Measurements from ENCODE around the gene PDE4D.

The PDE4D gene

GRCh38 chr5:59351076-59351794 is 542.3 kb downstream of the PDE4D start:
- DNase-seq = no peak

DNA sequence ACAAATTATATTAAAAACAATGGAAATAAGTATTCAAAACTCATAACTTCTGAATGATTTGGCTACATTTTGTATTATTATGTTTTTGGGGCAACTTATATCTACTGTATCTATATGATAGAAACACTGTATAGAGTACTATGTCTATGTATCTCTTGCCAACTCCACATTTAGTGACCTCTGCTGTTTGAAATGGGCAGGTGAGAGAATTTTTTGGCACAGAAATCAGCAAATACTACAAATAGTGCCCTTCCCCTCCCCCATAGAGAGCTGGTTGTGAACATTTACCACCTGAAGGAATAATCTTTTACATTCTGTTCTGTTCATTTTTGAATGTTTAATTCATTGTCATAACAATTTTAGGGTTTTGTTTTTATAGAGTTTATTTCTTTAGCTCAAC is 545.3 kb downstream of the PDE4D start:
- DNase-seq = no peak

DNA sequence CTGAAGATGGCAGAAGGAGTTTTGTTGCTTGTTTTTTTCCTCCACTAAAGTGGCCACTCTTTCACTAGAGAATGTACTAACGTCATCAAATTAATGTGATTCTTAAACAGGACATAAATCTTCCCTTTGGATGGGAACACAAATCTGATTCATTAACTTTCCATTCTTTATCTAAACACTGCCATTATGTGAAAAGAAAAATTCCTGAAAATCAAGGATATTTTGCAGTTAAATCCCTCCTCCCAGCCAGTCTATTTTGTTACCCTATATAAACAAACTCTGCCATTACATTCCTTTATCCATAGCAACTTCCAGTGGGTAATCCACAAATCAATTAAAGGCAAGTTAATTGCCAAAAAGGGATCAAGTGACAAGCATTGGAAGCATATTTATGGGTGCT is 546.5 kb downstream of the PDE4D start:
- no peak for DNase-seq

- no peak for DNase-seq
These were observed 547.0 kb downstream of the PDE4D start for GRCh38 chr5:59346514-59346913.

DNA sequence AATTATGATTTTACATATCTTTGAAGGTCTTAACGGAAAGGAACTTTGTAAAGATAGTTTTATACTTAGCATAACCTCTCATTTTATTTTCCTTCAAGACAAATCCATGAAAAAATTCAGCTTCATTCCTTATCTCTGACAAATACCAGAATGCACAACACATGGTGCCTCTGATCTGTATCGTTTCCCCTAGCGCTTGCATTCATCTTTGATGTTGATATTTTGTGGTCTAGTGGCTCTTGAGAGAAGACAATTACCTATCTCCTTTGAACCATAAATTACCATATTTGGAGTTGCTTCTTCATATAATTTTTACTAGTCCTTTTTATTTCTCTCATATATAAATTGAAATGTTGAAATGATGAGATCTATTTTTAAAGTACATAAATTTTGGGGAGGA is 551.3 kb downstream of the PDE4D start:
- no peak for DNase-seq

DNA sequence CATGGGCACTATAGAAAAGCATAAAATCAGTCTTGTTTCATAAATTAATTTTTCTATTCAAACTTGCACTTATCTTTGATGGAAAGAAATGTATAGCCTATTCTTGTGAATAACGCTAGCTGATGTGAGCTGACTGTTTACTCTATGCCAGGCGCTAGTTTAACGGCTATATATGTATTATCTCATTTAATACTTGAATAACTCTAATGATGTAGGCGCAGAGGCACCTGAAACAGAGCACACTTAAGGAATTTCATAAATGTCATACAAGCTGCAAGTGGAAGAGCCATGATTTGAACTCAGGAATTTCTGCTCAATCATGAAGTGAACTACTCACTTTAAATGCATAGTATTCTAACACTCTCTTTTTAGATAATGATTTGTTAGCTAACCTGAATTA is 551.8 kb downstream of the PDE4D start:
- DNase-seq = no peak

GRCh38 chr5:59341155-59341554 is 552.4 kb downstream of the PDE4D start:
- DNase-seq = no peak

DNA sequence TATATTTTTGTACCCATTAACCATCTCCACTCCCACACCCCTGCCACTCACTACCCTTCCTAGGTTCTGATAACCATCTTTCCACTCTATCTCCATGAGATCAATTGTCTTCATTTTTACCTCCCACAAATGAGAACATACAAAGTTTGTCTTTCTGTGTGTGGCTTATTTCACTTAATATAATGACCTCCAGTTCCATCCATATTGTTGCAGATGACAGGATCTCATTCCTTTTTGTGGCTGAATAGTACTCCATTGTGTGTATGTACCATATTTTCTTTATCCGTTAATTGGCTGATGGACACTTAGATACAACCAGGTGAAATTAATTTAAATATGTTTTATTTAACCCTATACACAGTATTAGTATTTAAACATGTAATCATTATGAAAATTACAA is 552.9 kb downstream of the PDE4D start:
- no peak for DNase-seq

DNA sequence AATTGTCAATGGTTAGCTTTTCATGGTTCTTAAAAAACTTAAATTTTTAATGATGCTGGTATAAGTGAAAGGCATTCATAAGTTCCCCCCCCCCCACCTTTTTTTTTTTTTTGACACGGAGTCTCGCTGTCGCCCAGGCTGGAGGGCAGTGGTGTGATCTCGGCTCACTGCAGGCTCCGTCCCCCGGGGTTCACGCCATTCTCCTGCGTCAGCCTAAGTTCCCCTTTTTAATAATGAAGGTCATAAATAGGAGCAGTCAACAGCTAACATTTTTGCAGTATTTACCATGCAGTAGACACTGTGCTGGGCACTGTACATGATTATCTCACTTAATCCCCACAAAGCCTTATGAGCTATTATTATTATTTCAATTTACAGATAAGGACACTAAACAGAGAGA is 556.3 kb downstream of the PDE4D start:
- no peak for DNase-seq

DNA sequence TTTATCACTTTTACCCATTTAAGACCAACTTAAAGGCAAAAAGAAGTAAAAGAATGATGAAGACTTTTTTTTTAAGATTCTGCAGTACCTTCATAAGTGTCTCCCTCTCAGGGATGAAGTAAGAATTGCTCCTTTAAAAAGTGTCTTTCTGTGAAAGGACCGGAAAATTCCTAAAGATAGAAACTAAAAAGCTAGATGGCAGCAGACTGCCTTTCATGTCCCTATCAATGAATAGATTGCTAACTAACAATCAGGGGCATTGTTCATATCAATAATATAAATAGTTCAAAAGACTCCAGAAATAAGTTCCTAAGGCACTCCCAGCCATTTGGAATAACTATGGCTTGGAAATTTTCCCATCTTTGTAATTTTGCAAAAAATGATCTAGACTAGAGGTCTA is 558.0 kb downstream of the PDE4D start:
- no peak for DNase-seq

DNA sequence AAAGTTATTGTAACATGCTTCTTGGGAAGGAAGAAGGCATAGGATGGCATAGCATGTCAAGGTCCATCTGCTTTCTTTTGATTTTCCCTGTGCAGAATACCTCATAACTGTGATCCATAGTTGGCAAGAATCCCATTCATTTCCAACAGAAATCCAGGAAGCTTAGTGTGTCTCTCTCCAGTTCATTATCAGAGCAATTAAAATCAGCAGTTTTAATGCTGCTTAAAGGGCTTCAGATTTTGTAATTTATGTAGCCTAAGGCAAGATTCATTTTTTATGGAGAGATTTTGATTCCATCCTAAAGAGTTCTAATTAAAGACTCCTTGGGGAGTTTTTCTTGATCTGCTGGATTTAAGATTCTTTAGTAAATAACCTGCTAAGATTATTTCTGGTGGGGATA is 560.1 kb downstream of the PDE4D start:
- DNase-seq = no peak

- no peak for DNase-seq
These were observed 561.1 kb downstream of the PDE4D start for GRCh38 chr5:59332236-59332973.

DNA sequence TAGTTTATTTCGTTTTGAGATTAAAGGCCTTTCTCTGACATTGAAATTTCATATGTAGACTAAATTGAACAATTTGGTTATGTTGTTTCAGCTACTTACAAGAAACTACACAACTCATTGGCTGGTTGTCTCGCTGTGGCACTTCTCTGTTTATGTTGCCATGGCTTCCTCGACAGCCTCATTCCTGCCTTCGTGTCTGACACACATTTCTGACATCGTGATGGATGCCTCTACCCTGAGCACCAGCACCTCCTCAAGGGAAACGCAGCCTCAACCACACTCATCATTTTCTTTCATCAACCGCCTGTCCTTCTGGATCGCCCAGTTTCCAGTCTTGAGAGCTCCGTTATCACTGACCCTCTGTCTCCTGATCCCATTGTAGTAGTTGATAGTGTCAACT is 562.8 kb downstream of the PDE4D start:
- DNase-seq = no peak

DNA sequence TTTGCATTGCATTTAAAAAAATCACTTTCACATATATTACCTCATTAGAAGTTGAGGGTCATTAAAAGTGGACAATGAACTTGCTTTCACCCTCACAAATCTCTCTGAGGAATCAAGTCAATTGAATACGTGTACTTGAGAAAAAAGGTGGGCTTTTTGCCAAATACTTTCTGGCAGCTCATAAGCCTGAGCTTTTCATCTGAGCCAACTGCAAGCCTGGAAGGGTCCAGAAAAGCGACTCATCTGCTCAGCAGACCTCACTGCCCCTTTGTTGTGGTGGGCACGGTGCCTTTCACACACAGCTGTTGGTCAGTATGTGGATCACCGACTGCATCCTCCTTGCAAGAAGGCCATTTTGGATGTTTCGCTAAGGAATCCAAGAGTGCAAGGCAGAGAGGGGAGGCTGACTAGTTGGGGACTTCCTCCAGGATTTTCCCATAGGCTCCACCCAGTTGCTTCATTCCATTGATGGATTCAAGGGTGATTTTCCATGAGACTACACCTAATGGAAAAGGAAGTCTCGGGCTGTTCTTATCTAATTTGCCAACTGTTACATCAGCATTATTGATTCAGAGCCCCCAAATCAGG is 564.7 kb downstream of the PDE4D start:
- DNase-seq = no peak

- DNase-seq = no peak
These were observed 566.1 kb downstream of the PDE4D start for GRCh38 chr5:59327191-59327980.

DNA sequence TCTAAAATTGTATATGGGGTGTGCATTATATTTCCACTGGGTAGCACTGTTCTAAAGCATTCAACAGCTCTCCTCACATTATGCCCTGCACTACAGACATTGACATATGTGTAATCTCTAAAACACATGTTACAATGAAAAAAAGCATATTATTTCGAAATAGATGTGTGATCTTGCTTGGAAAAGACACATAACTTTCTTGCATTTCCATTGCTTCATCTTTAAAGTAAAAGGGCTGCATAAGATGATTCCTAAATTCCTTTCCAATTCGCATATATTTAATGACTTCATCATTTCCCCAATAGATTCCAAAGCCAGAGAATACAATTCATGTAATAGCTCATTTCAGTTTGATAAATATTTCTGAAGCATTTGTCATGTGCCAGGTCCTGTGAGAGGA is 566.9 kb downstream of the PDE4D start:
- no peak for DNase-seq

GRCh38 chr5:59325070-59325469 is 568.5 kb downstream of the PDE4D start:
- DNase-seq = no peak

DNA sequence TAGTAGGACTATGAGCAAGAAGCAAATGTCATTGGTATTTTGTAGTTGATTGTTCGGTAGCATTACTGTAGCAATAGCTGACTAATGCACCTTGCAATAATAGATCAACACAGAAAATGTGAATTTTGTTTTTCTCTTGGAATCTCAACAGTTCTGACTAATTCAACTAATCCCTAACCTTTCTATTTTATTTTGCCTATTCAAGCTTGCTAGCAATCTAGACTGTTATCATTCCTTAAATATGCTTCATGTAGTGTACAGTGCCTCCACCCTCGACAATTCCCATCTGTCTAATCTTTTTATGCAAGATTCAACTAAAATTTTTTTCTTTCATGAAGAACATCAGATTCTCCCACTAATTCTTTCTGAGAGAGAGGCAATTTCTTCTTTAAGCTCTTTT is 570.6 kb downstream of the PDE4D start:
- DNase-seq = no peak

DNA sequence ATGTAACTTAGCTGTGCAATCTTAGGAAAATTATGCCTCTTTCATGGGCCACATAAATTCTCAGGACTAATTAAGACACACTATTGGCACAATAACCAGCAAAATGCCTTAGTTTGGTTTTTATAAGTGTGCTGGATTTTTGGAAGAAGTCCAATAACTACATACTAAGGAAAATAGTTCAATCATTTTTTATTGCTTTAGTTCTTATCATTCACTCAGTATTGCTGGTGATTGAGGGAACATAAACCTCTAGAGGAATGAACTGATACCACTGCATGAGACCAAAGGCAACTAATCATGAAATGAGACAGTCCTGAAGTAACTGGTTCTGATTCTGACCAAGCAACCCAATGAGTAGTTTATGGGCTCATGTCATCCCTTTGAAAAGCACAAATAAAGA is 571.5 kb downstream of the PDE4D start:
- DNase-seq = no peak

DNA sequence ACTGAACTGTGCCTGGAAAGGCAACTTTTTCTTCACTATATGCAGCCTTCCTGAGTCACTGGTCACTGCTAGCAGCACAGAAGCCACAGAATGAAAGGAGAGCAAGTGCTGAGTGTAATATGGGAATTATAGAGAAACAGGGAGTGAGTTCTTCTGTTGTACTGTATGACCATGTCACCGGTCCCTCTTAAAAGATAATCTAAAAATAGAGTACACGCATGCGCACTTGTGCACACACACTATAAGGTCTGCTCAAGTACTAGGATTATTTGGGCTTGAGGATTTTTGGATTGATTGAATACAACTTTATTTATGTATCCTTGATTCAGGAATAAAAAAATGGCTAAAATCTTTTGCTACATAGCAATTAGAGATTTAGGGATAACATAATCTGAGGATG is 571.9 kb downstream of the PDE4D start:
- DNase-seq = no peak

DNA sequence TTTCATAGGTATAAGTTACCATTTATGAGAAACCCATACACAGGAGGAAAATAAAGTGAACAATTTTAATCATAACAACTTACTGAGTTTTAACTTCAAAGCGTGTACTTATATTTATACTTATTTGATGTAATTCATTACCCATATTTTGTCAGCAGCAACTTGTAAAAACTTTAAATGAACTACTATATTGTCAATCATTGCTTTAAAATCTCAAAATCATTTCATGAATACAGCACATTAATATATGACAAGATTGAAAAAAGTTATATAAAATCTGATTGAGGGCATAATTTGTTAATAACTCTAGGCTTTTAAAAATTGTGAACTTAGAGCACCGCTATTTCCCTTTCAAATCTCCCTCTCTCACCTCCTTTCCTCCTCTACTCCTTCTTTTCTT is 573.1 kb downstream of the PDE4D start:
- no peak for DNase-seq

DNA sequence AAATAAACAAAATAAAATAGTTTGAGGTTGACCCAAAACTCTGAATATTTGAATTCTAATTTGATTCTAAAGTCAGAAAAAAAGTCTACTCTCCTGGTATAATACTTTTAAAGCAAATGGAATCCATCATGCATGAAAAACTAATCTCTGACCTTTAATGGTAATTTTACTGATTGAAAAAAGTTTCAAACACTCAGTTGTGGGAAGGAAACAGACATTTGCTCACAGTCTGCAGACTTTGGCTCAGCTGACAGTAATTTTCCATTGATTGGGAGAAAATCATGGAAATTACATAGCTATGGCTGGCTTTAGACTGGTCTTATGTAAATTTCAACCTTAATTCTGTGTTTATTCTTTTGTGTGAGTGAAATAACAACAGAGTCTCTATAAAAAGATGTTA is 574.3 kb downstream of the PDE4D start:
- DNase-seq = no peak

DNA sequence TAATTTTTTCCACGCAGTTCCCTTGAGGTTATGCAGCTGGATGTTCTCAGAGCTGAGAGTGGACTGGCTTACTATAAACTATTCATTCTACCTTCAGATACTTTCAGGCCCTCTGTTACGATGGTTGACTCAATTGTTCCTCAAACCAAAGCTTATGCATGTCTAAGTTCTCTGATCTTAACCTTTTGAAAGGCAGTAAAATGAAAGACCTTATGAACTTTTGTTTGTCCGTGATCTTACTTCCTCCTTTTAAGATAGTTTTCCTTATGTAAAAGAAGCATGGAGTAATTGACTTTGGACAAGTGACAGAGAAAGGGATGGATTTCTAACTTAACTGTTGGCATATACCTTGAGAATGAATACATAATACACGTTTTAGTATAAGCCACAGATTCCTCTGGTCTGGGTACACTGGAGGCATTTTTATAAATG is 575.7 kb downstream of the PDE4D start:
- no peak for DNase-seq
